Measurements from ENCODE around the gene ERFL. TPM values are rescaled to one million over a fixed set of nuclear protein-coding genes. Genes with fewer than 3 reads are reported as not detected.

ERFL gene
- total and polyA plus RNA-seq, 2 experiments from 2014 or later, result 0.69 TPM; not detected in 1

DNA sequence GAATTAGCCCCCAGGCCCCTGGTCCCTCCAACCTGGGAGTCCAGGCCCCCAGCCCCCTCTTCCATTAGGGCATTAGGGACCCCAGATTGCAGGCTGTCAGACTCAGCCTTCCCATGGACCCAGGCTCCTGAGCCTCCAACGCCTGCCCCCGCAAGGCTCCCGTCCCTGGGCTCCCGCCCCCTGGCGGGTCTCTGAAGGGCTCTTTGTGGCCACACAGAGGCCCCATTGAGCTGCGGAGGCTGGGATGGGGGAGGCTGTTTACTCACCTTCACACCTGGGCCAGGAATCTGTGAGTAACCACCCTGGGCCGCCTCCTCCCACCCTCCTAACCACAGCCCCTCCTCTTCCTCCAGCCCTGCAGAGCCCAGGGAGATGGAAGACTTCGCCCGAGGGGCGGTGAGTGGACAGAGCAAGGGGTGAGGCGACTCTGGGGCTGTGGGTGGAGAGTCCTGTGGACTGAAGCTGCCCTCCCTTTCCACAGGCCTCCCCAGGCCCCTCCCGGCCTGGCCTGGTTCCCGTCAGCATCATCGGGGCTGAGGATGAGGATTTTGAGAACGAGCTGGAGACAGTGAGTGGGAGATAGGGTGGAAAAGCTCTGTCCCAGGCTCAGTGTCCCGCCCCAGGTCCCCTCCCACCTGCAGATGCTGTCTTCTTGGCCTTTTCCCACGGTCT lies 40.4 kb downstream of the ERFL start:
- H3K4me3 ChIP-seq, result peak overlapping the region; percentile 38
- peak overlapping the region; percentile 11; the same call in 2 of the 3 replicates for H3K4me3 Mint-ChIP-seq
- TF ChIP-seq JUNB (IDR thresholded peaks at IDR 0.05; ENCODE audit: unreplicated experiment) (no peak), NANOG (IDR thresholded peaks at IDR 0.05; ENCODE audit: borderline replicate concordance) (no peak), STAT1 (IDR thresholded peaks at IDR 0.05; ENCODE audit: unreplicated experiment) (no peak), CTCF (conservative IDR thresholded peaks at IDR 0.05; ENCODE audit: low read depth in 2 of 2) (peak; percentile 38 to 65; a peak in 3 of 4 replicates)
- TF ChIP-seq, protein P1, sequence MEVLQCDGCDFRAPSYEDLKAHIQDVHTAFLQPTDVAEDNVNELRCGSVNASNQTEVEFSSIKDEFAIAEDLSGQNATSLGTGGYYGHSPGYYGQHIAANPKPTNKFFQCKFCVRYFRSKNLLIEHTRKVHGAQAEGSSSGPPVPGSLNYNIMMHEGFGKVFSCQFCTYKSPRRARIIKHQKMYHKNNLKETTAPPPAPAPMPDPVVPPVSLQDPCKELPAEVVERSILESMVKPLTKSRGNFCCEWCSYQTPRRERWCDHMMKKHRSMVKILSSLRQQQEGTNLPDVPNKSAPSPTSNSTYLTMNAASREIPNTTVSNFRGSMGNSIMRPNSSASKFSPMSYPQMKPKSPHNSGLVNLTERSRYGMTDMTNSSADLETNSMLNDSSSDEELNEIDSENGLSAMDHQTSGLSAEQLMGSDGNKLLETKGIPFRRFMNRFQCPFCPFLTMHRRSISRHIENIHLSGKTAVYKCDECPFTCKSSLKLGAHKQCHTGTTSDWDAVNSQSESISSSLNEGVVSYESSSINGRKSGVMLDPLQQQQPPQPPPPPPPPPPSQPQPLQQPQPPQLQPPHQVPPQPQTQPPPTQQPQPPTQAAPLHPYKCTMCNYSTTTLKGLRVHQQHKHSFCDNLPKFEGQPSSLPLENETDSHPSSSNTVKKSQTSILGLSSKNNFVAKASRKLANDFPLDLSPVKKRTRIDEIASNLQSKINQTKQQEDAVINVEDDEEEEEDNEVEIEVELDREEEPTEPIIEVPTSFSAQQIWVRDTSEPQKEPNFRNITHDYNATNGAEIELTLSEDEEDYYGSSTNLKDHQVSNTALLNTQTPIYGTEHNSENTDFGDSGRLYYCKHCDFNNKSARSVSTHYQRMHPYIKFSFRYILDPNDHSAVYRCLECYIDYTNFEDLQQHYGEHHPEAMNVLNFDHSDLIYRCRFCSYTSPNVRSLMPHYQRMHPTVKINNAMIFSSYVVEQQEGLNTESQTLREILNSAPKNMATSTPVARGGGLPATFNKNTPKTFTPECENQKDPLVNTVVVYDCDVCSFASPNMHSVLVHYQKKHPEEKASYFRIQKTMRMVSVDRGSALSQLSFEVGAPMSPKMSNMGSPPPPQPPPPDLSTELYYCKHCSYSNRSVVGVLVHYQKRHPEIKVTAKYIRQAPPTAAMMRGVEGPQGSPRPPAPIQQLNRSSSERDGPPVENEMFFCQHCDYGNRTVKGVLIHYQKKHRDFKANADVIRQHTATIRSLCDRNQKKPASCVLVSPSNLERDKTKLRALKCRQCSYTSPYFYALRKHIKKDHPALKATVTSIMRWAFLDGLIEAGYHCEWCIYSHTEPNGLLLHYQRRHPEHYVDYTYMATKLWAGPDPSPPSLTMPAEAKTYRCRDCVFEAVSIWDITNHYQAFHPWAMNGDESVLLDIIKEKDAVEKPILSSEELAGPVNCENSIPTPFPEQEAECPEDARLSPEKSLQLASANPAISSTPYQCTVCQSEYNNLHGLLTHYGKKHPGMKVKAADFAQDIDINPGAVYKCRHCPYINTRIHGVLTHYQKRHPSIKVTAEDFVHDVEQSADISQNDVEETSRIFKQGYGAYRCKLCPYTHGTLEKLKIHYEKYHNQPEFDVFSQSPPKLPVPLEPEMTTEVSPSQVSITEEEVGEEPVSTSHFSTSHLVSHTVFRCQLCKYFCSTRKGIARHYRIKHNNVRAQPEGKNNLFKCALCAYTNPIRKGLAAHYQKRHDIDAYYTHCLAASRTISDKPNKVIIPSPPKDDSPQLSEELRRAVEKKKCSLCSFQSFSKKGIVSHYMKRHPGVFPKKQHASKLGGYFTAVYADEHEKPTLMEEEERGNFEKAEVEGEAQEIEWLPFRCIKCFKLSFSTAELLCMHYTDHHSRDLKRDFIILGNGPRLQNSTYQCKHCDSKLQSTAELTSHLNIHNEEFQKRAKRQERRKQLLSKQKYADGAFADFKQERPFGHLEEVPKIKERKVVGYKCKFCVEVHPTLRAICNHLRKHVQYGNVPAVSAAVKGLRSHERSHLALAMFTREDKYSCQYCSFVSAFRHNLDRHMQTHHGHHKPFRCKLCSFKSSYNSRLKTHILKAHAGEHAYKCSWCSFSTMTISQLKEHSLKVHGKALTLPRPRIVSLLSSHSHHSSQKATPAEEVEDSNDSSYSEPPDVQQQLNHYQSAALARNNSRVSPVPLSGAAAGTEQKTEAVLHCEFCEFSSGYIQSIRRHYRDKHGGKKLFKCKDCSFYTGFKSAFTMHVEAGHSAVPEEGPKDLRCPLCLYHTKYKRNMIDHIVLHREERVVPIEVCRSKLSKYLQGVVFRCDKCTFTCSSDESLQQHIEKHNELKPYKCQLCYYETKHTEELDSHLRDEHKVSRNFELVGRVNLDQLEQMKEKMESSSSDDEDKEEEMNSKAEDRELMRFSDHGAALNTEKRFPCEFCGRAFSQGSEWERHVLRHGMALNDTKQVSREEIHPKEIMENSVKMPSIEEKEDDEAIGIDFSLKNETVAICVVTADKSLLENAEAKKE (CRISPR knock-in tag; IDR thresholded peaks at IDR 0.05), result no peak
- TF ChIP-seq, protein P2, sequence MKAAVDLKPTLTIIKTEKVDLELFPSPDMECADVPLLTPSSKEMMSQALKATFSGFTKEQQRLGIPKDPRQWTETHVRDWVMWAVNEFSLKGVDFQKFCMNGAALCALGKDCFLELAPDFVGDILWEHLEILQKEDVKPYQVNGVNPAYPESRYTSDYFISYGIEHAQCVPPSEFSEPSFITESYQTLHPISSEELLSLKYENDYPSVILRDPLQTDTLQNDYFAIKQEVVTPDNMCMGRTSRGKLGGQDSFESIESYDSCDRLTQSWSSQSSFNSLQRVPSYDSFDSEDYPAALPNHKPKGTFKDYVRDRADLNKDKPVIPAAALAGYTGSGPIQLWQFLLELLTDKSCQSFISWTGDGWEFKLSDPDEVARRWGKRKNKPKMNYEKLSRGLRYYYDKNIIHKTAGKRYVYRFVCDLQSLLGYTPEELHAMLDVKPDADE (IDR thresholded peaks at IDR 0.05), result no peak
- H3K27me3 Mint-ChIP-seq (ENCODE audit: insufficient read depth, low read depth, poor library complexity), result peaks cover 9% of the 10 kb centered on the region
- H3K4me1 Mint-ChIP-seq, result peaks cover 39% of the 10 kb centered on the region
- peak overlapping the region; percentile 86; the same call in 1 of the 2 replicates for H3K27ac ChIP-seq (ENCODE audit: low read depth)
- peak overlapping the region; percentile 73 for H3K4me2 ChIP-seq
- H3K27ac Mint-ChIP-seq, result no peak overlapping the region
- no peak overlapping the region for H2AFZ ChIP-seq
- ATAC-seq (peak; percentile 59), DNase-seq (ENCODE audit: low spot score) (peak; percentile 92)
- H4K20me1 ChIP-seq (replicated peaks; ENCODE audit: insufficient read depth), result peaks cover 4% of the 10 kb centered on the region; the same call in 1 of the 2 replicates
- peaks cover 16% of the 10 kb centered on the region; the same call in 2 of the 3 replicates for H3K36me3 Mint-ChIP-seq (ENCODE audit: low read depth)
- H3F3A ChIP-seq (replicated peaks; ENCODE audit: low read depth), result peaks cover 22% of the 10 kb centered on the region
- no peaks in the 10 kb centered on the region for H3K9me2 ChIP-seq (ENCODE audit: insufficient read depth)
- H3K27me3 ChIP-seq (ENCODE audit: insufficient read depth), result peaks cover 7% of the 10 kb centered on the region
- no peaks in the 10 kb centered on the region for H3K36me3 ChIP-seq (ENCODE audit: insufficient read depth)
- H3K4me1 ChIP-seq (ENCODE audit: insufficient read depth), result peaks cover 26% of the 10 kb centered on the region
- peaks cover 7% of the 10 kb centered on the region; the same call in 2 of the 3 replicates for H3K9me3 Mint-ChIP-seq
- peaks cover 6% of the 10 kb centered on the region; the same call in 1 of the 2 replicates for H3K79me2 ChIP-seq (replicated peaks; ENCODE audit: insufficient read depth)

Measured in GM23338 (cell line).